Prostate gland (tissue), 2 donors: ENCODE results near the gene DNPH1.

Experiments
- CTCF ChIP-seq, 4 experiments: fragments of 200-600 bp in 2 of 4; fragments of 450-650 bp in 2 of 4; sonication (generic) in 2 of 4; IDR thresholded peaks; 1 replicate in 3 of 4; 2 replicates in 1 of 4; pipeline ENCODE4 v1.5.1; 2016 to 2019; ENCODE audit warnings: antibody characterized with exemption in 4 of 4, mild to moderate bottlenecking in 2 of 4, moderate library complexity in 2 of 4
- POLR2A ChIP-seq: fragments of 450-650 bp; IDR thresholded peaks from one replicate; pipeline ENCODE4 v1.6.1; 2016; ENCODE audit warnings: antibody characterized with exemption, mild to moderate bottlenecking

- TF ChIP-seq CTCF (IDR thresholded peaks at IDR 0.05) (no peak), POLR2A (no peak)
Measured at GRCh38 chr6:43226192-43226851, 3.0 kb downstream of the DNPH1 start.
